ENCODE data around the gene DNAJC15. TPM values are rescaled to one million over a fixed set of nuclear protein-coding genes. Genes with fewer than 3 reads are reported as not detected.
"Not testable (repeated sequence)": the region's sequence is repeated elsewhere in the genome, so short reads cannot be mapped to it uniquely, and the experiment has no call there.

DNAJC15 gene
- total RNA-seq, 1 donor from 2014 or later = 20.7 TPM

DNA sequence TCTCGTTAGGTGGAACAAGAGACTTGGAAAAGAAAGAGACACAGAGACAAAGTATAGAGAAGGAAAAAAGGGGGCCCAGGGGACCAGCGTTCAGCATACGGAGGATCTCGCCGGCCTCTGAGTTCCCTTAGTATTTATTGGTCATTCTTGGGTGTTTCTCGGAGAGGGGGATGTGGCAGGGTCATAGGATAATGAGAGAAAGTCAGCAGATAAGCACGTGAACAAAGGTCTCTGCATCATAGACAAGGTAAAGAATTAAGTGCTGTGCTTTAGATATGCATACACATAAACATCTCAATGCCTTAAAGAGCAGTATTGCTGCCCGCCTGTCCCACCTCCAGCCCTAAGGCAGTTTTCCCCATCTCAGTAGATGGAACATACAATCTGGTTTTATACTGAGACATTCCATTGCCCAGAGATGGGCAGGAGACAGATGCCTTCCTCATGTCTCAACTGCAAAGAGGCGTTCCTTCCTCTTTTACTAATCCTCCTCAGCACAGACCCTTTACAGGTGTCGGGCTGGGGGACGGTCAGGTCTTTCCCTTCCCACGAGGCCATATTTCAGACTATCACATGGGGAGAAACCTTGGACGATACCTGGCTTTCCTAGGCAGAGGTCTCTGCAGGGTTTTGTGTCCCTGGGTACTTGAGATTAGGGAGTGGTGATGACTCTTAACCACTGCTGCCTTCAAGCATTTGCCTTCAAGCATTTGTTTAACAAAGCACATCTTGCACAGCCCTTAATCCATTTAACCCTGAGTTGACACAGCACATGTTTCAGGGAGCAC lies 17.4 kb downstream of the DNAJC15 start:
- intact Hi-C loops (cut with DNase I); DNase-seq (ENCODE audit: low spot score): not testable (repeated sequence)

DNA sequence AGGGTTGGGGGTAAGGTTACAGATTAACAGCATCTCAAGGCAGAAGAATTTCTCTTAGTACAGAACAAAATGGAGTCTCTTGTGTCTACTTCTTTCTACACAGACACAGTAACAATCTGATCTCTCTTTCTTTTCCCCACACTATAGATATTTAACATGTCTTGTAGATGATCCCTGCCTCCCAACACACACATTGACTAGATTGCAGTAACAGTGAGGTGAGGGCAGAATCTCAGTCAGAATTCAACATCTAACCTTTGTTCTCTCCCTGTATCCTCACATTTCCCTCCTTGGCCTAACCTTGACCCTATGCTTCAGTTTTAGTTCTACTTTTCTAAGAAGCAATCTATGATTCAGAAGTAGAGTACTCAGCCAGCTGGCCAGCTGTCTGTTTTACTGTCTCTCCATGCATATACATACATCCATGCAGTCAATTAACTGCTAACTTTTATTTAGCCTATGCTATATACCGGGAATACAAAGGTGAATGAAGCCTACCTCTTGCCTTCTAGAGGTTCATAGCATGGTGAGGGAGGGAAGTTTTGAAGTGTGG lies 18.1 kb downstream of the DNAJC15 start:
- intact Hi-C loops (cut with DNase I) = no loop called here
- no peak for DNase-seq (ENCODE audit: low spot score)

DNA sequence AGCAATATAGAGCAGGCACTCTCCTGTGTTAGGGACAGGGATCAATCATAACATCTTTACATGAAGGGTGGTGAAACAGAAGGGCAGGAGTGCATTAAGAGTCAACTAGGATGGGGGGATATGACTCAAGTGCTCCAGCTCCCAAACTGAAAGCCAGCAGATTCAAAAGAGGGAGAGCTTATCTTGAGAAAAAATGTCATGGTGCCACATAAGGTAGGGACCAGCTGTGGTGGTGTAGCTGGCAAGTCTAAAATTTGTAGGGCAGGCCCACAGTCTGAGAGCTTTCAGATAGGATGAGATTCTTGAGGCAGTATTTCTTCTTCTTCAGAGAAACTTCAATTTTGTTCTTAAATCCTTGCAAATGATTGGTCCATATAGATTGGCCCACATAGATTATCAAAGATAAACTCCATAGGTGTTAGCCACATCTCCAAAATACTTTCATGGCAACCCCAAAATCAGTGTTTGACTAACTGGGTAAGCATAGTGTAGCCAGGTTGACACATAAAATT lies 19.1 kb downstream of the DNAJC15 start:
- intact Hi-C loops (cut with DNase I) = no loop called here
- no peak for DNase-seq (ENCODE audit: low spot score)

DNA sequence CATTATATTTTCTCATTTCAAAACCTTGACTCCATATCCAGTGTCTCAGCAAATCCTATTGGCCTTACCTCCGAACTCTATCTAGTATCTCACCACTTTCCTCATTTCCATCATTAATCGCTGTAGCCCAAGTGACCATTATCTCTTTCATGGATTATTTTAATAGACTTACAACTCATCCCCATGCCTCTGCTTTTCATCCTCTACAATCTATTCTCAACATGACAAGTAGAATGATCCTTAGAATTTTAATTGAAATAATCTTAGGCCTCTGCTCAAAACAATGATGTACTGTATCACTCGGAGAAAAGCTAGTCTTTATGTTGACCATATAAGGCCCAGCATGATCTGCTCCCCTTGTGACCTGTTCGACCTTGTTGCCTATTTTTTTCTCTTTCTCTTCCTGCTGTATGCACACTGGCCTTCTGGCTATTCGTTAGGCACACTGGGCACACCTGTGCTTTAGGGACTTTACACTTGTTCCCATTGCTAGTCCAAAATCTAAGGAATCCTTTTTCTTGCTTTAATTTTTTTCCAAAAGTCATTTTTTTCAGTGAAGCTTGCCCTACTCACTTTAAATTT lies 21.4 kb downstream of the DNAJC15 start:
- DNase-seq (ENCODE audit: low spot score) = no peak
- intact Hi-C loops (cut with DNase I) = no loop called here

DNA sequence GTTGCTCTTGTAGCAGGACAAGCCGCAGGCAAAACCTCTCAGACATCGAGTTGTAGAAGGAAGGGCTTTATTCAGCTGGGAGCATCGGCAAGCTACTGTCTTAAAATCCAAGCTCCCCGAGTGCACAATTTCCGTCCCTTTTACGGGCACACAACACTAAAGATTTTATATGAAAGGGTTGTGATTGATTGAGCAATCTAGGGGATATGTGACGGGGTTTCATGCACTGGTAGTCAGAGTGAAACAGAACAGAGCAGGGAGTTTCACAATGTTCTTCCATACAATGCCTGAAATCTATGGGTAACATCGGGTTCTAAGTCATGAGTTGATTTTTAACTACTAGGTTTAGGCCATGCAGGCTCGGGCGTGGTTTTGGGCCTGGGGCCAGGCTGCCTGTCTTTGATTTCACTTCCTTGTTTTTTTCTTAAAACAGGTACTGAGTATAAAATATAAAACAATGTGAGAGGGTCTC lies 22.0 kb downstream of the DNAJC15 start:
- intact Hi-C loops (cut with DNase I); DNase-seq (ENCODE audit: low spot score): not testable (repeated sequence)

- intact Hi-C loops (cut with DNase I) = no loop called here
Observed at GRCh38 chr13:43046259-43046658, 22.9 kb downstream of the DNAJC15 start.

GRCh38 chr13:43054803-43055802 lies 31.7 kb downstream of the DNAJC15 start:
- intact Hi-C loops (cut with DNase I) = no loop called here
- DNase-seq (ENCODE audit: low spot score) = no peak

More at GRCh38 chr13:43046259-43046658, 22.9 kb downstream of the DNAJC15 start:
- DNase-seq (ENCODE audit: low spot score) = no peak

DNA sequence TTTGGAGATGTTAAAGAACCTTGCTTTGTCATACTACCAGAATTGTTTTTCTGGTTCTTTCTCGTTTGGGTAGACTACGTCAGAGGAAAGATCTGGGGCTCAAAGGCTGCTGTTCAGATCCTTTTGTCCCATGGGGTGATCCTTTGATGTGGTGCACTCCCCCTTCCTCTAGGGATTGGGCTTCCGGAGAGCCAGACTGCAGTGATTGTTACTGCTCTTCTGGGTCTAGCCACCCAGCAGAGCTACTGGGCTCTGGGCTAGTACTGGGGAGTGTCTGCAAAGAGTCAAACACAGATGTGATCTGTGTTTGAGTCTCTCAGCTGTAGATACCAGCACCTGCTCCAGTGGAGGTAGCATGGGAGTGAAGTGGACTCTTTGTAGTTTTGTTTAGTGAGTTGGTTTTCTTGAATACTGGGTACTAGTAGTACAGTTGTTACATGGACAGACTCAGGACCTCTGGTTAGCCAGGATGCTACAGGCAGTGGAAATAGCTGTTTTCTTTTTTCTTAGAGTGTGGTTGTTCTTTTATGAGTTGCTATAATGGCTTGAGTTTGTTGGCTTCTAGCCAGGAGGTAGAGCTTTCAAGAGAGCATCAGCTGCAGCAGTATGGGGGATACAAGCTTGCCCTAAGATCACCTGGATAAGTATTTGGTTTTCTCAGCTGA lies 34.4 kb downstream of the DNAJC15 start:
- intact Hi-C loops (cut with DNase I) = no loop called here
- DNase-seq (ENCODE audit: low spot score) = no peak

GRCh38 chr13:43058318-43058674 lies 34.9 kb downstream of the DNAJC15 start:
- intact Hi-C loops (cut with DNase I) = no loop called here
- DNase-seq (ENCODE audit: low spot score) = no peak

DNA sequence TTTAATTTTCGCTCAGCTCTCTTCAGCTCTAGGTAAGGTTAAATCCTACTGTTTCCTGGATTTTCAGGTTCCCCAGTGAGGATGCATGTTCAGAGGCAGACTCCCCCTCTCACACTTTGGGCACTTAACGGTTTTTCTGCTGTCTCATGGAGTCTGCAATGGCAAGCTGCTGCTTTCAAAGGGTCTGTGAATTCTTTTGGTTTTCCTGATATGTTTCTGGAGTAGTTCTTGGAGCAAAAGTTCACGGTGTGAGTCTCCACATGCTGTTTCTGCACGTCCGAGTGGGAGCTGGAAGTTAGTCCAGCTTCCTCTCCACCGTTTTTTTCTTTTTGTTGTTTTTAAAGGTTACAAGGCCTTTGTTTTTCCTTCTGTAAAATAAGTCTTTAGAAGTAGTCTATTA lies 35.4 kb downstream of the DNAJC15 start:
- no peak for DNase-seq (ENCODE audit: low spot score)
- intact Hi-C loops (cut with DNase I) = no loop called here

- intact Hi-C loops (cut with DNase I); DNase-seq (ENCODE audit: low spot score): not testable (repeated sequence)
Observed at GRCh38 chr13:43059779-43060178, 36.4 kb downstream of the DNAJC15 start.

DNA sequence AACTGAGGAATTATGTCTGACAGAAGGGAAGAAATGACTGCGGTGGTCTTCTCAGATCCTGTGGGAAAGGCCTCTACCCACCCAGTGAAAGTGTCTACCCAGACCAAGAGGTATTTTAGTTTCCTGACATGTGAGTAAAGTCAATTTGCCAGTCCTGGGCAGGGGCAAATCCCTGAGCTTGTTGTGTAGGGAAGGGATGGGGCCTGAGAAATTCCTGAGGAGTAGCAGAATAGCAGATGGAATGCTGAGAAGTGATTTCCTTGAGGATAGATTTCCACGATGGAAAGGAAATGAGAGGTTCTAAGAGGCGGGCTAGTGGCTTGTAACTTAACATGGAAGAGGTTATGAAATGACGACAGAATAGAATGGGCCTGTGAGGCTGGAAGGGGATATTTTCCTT lies 37.4 kb downstream of the DNAJC15 start:
- DNase-seq (ENCODE audit: low spot score); intact Hi-C loops (cut with DNase I): not testable (repeated sequence)

GRCh38 chr13:43061496-43062280 lies 38.3 kb downstream of the DNAJC15 start:
- intact Hi-C loops (cut with DNase I) = no loop called here
- no peak for DNase-seq (ENCODE audit: low spot score)

DNA sequence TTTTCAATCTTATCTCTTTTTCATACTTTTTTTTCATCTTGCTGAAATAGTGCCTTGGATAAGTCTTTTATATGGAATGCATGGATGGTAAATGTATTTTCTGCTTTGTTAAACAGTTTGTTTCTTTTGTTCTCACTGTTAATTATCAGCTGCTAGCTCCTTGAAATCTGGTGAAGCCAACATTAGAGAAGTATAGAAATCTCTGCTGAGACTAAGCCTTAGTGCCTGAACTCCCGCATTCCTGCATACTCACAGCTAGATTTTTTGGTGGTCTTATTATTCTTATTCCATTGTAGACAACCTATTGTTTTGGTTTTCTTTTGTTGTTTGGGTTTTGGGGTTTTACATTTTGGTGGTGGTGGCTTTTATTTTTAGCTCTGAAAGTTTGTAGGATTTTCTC lies 48.4 kb downstream of the DNAJC15 start:
- DNase-seq (ENCODE audit: low spot score) = no peak
- intact Hi-C loops (cut with DNase I) = loop anchor here (10.0 kb wide), 1 partner anchor 803 kb away; the partner anchor contains the start of genes CCDC122 and LACC1

GRCh38 chr13:43072394-43072793 lies 49.0 kb downstream of the DNAJC15 start:
- intact Hi-C loops (cut with DNase I) = loop anchor here (10.0 kb wide), 1 partner anchor 802 kb away; the partner anchor contains the start of genes CCDC122 and LACC1
- DNase-seq (ENCODE audit: low spot score) = no peak

DNA sequence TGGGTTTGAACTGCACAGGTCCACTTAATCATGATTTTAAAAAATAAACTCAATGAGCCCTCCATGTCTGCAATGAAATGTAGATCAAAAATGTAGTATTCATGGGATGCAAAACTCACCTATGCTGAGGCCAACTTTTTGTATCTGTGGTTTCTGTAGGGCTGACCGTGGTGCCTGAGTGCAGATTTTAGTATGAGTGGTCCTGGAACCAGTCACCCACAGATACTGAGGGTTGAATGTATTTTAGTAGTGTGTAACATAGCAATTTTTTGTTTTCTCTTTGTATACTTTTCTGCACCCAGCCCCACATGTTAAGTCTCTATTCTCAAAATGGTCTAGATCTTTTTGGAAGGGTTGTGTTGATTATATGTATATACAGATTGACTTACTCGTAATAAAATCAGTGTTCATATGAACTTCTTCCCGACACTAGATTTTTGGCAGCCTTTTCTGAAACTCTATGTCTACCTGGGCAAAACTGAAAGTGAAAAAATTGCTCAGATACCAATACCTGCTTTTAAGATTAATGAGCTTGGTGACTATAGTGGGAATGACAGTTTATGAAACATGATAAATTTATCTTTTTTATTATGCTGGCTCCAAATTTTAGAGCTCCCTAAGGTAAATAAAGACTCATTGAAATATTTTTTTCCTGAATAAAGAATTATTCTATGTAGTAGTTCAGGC lies 51.6 kb downstream of the DNAJC15 start:
- intact Hi-C loops (cut with DNase I) = loop anchor here (5.0 to 10.0 kb wide), 2 partner anchors 108 to 800 kb away; partner anchors contain the start of genes CCDC122 and LACC1
- no peak for DNase-seq (ENCODE audit: low spot score)

DNA sequence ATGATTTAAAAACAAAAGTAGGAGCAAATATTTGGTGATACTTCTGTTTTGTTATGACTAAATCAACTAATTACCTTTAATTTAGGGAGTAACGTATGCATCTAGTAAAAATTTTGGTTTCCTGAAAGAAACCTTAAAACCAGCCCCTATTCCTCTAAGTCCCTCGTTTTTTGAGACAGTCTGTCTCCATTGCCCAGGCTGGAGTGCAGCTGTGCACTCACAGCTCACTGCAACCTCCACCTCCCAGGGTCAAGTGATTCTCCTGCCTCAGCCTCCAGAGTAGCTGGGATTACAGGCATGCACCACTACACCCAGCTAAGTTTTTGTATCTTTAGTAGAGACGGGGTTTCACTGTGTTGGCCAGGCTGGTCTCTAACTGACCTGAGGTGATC lies 52.1 kb downstream of the DNAJC15 start:
- DNase-seq (ENCODE audit: low spot score) = not testable (repeated sequence)
- intact Hi-C loops (cut with DNase I) = loop anchor here (5.0 to 10.0 kb wide), 2 partner anchors 108 to 799 kb away; partner anchors contain the start of genes CCDC122 and LACC1
